Activated T-helper 1 cell treated with Interleukin-2 at 50 U/mL for 16 hours (primary cell): Measurements from ENCODE around the gene TRPV6.

Experiments used
- DNase-seq: peaks from one replicate; pipeline ENCODE4 v3.0.0-alpha.2; 2020; ENCODE audit warnings: low read depth

The TRPV6 gene

DNA sequence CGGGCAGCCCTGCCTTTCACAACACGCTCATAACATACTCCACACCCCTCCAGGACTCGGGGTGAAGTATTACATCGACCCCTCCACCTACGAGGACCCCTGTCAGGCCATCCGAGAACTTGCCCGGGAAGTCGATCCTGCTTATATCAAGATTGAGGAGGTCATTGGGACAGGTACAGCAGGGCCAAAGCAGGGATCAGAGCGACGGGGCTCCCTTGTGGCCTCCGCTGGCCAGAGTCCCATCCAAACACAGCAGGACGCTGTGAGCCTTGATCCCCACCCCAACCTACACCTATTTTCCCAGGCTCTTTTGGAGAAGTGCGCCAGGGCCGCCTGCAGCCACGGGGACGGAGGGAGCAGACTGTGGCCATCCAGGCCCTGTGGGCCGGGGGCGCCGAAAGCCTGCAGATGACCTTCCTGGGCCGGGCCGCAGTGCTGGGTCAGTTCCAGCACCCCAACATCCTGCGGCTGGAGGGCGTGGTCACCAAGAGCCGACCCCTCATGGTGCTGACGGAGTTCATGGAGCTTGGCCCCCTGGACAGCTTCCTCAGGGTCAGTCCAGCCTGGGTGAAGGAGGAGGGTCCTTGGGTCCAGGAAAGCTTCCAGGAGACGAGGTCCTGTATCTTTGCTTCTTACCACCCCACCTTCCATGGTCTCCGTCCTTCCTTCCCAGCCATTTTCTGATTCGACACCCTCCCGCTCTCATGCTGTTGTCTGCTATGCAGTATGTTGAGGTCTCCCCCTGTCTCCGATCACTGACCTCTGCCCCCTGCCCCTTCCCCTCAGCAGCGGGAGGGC lies 17.2 kb downstream of the TRPV6 start:
- no peak for DNase-seq

DNA sequence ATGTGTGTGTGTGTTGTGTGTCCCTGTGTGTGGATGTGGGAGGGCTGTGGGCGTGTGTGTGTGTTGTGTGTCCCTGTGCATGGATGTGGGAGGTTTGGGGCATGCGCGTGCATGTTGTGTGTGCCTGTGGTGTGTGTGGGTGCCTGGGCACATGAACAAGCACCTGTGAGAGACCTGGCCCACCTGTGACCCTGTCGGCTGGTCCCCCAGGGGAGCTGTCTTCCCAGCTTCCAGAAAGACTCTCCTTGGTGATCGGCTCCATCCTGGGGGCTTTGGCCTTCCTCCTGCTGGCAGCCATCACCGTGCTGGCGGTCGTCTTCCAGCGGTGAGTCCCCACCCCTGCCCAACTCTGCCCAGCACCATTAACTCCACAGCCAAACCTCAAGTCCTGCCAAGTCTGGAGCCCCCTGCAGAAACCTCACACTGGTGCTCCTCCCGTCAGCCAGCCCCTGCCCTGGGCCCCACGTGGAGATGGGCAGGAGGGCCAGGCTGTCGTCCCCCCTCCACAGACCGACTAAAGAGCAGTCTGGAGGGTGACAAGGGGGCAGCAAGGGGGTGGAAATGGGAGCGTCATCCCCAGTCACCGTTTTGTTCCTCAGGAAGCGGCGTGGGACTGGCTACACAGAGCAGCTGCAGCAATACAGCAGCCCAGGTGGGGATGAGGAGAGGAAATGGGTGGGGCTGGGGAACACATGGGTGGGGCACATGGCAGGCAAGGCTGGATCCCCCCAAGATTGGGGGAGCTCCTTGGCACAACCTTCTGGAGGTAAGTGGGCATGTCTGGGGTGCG lies 18.0 kb downstream of the TRPV6 start:
- DNase-seq: no peak

DNA sequence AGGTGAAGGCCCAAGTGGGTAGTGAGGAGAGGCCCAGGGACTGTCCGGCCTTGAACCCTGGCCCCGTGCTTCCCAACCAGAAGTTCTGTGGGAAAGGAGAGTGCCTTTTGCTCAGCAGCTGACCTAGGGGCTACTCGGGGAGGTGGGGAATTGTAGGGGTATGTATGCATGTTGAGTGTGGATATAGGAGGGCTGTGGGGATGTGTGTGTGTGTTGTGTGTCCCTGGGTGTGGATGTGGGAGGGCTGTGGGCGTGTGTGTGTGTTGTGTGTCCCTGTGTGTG lies 18.5 kb downstream of the TRPV6 start:
- no peak for DNase-seq

DNA sequence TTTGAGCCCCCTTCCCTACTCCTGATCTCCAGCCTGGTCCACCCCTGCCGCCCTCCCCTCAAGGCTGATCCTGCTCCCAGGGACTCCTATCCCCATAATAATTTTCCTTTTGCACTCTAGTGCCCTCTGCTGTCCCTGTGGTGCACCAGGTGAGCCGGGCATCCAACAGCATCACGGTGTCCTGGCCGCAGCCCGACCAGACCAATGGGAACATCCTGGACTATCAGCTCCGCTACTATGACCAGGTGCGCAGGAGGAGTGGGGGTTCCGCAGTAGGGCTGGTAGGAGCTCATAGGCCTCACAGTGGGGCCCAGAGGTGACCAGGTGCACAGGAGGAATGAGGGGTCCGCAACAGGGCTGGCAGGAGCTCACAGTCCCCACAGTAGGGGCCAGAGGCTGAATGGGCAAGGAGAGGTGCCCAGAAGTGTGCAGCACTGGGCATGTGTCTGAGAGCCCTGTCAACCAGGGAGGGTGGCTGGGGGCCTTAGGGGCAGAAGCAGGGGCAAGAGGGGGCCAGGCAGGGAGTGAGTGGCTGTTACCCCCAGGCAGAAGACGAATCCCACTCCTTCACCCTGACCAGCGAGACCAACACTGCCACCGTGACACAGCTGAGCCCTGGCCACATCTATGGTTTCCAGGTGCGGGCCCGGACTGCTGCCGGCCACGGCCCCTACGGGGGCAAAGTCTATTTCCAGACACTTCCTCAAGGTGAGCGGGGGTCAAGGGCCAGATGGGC lies 19.0 kb downstream of the TRPV6 start:
- DNase-seq: no peak

DNA sequence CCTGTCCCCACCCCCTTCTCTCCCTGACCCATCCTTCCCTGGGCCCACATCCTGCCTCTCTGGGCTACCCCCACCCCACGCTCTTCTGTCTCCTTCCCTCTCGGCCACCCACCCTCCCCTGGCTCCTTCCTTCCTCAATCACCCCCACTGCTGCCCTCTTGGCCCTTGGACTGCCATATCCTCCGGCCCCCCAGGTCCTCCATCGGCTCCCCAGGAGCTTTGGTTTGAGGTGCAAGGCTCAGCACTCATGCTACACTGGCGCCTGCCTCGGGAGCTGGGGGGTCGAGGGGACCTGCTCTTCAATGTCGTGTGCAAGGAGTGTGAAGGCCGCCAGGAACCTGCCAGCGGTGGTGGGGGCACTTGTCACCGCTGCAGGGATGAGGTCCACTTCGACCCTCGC lies 19.8 kb downstream of the TRPV6 start:
- DNase-seq: no peak

DNA sequence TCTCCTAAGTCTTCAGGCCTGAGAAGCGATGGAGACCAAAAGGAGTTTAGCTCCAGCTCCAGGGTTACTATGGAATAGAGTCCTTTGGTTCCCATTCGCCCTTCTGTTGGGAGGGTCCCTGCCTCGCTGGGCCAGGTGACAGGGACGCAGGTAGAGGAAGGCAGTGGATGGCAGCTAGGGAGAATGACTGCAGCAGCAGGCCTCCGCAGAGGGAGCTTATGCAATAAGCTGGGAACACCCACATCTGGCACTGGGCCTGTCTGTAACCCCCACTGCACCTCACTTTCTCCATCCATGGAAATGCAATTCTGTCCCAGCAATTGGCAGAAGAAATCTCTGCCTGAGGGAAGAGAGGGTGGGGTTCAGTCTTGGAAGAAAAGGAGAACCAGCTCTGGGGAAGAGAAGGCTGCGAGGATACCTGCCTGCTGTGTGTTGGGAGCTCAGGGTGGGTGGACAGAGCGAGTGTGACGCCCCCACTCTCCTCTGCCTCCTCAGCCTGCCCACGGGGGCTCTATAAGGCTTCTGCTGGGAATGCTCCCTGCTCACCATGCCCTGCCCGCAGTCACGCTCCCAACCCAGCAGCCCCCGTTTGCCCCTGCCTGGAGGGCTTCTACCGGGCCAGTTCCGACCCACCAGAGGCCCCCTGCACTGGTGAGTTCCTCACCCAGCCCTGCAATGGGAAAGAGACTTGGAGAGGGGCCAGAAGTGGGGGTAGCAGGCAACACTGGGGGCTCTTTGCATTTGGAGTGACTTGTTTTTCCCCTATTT lies 20.4 kb downstream of the TRPV6 start:
- no peak for DNase-seq

DNA sequence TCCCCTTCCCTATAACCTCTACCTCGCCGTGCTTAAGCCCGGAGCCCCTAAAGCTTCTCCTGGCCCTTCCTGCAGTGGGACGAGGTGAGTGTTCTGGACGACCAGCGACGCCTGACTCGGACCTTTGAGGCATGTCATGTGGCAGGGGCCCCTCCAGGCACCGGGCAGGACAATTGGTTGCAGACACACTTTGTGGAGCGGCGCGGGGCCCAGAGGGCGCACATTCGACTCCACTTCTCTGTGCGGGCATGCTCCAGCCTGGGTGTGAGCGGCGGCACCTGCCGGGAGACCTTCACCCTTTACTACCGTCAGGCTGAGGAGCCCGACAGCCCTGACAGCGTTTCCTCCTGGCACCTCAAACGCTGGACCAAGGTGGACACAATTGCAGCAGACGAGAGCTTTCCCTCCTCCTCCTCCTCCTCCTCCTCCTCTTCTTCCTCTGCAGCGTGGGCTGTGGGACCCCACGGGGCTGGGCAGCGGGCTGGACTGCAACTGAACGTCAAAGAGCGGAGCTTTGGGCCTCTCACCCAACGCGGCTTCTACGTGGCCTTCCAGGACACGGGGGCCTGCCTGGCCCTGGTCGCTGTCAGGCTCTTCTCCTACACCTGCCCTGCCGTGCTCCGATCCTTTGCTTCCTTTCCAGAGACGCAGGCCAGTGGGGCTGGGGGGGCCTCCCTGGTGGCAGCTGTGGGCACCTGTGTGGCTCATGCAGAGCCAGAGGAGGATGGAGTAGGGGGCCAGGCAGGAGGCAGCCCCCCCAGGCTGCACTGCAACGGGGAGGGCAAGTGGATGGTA lies 21.5 kb downstream of the TRPV6 start:
- DNase-seq: no peak

DNA sequence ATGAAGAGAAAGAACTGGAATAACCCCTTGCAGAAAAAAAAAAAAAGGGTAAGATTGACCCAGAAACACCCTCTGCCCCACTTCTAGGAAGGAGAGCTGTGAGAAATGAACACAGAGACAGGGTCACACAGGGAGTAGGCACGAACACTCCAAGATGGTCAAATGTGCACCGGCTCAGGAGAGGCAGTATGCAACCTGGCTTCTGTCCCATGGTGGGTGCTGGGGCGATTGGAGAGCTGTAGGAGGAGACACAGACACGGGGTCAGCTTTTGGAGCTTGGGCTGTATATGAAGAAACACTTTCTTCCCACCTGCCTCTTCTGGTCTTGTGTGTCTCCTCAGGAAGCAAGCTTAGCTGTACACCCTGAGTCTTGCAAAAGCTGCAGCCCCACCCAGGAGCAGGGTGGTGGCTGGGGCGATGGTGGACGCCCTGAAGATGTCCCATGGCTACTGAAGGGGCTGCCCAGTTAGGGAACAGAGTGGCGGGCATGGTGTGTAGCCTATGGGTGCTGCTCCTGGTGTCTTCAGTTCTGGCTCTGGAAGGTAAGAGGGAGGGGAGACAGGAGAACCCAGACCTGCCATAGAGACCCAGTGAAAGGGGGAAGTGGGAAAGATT lies 22.7 kb downstream of the TRPV6 start:
- DNase-seq: no peak

DNA sequence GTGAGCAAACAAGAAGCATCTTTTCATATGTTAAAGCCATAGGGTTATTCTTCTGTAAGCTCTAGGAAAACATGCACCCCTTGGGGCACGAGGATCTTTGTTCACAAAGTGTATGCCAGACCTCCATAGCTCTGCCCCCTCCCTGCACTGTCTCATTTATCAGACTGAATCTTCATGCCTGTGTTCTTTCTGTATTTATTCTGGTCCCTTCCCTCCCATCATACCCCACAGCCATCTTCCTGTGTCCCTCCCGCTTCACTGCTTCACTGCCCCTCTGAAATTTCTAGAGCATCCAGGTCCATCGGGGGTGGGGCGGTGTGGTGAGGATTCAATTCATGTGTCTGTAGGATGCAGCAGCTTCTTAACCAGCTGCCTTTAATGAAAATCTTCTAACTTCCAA lies 23.2 kb downstream of the TRPV6 start:
- no peak for DNase-seq

DNA sequence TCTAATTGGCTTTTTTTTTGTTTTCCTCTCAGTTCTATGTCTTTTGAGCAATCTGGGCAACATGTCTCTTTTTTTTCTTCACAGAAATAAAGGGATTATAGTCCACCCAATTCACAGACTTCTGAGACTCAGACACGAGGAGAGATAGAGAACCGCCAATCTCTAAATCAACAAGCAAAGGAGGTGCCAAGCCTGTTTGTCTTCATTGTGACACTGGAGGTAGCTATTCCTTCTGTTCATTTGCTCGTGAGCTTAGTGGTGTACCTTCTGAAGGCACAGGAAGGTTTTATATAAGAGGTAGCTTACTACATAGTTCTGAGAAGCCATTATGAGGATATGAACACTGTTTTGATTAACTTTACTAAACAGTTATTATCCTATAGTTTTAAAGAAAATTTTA lies 24.6 kb downstream of the TRPV6 start:
- DNase-seq: no peak

DNA sequence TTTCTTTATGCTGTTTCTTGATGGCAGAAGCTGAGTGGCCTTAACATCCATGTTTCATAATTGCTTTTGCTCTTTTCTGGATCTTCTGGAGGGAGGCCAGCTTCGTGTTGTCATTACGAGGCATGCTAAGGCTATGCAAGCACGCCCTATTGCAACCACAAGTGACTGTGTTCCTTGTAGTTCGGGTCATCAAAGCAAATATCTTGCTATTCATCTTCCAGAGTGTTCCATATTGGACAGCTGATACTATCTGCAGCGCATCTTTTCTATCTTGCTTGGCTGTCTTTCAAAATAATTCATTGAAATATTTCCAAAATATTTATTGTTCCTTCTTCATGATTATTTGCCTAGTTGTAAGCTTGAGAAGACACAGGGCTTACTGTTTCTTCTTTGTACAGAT lies 25.7 kb downstream of the TRPV6 start:
- DNase-seq: no peak

DNA sequence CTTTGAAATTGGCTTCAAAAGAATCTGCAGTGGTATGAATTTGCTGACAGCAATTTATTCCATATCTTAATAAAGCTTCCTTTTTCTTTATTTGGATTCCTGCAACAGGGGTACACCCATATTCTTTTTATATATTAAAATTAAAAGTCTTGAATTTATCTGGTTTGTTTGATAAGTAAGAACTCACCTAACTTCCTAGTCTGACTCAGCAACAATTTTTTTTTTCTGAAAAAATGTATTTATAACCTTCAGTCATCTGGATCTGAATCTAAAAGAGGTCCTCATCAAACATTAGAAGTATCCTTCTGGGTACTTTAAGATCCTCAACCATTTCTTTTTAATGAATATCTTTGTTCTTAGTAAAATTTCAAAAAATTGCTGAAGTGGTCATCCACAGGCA lies 26.1 kb downstream of the TRPV6 start:
- DNase-seq: no peak

DNA sequence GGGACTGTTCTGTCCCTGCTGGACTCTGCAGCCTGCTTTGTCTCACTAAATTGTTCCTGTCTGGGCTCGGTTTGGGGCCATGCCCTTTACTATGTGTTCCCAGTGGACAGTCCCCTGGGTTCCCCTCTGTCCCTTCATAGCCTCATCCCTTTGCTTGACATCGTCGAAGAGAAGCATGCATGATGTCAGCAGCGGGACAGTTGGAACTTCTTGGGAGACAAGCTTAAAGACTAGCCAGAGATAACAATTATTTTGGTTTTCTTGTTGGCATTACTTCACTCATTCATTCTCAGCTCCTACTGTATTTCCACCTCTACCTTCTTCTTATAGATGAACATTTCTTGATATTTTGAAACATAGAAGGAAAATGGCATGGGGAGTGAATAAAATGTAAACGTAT lies 27.9 kb downstream of the TRPV6 start:
- DNase-seq: no peak

DNA sequence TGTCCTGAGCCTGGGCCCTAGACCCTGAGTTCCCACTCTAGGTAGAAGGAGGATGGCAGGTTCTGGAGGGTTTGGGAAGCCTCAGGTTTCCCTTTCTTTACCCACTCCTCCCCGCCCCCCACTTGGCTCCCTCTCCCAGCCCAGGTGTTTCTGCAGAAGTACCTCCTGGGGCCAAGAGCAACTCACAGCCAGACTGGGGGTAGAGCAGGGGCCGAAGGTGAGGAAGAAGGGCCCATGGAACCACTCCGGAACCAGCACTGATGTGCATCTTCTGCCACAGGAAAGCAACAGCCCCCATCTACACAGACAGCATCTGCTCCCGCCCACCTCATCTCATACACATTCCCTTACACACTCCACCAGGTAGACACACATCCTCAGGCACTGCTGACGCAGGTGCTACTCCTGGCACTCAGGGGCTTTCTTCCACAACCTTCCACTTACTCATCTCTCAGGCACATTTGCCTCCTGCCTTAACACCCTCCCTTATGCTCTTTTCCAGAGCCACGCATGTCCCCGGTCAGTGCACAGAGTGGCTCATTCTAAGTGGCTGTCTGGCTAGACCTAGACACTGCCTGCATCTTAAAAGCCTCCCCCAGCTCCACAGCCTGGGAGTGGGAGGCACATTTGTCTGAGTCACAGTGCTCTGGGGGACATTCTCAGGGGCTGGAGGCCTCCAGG lies 28.8 kb downstream of the TRPV6 start:
- no peak for DNase-seq

DNA sequence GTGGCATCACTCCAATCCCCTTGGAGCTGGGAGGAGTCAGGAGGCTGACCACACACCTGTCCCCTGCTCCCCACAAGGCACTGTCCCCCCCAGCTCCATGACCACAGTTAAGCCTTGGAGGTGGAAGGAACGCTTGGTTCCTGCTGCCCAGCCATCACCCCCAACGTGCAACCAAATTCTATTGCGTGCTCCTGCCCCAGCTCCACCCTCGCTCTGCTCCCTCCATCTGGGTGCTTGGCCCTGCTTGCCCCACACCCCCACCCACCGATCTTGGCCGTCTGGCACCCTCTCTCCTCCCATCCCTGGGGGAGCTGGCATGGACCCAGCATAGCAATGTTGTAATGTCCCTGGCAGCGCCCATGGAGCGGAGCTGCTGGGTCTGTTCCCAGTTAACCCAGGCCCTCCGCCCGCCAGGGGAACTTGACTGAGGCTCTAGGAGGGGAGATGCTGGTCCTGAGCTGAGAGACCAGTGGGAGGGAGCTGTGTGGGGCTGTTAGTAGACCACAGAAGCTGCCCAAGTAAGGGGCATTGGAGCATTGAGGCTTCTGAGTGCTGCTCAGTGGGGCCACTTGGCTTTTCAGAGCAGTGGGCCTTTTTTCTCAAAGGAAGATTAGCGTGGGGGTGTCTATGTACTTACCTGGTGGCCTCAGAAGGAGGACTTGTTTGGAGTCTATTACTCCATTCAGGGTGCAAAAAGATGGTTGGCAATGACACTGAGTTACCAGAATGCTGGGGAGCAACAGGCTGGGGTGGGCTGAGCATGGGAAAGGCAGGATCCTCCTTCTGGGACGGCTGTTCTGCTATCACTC lies 29.6 kb downstream of the TRPV6 start:
- no peak for DNase-seq

DNA sequence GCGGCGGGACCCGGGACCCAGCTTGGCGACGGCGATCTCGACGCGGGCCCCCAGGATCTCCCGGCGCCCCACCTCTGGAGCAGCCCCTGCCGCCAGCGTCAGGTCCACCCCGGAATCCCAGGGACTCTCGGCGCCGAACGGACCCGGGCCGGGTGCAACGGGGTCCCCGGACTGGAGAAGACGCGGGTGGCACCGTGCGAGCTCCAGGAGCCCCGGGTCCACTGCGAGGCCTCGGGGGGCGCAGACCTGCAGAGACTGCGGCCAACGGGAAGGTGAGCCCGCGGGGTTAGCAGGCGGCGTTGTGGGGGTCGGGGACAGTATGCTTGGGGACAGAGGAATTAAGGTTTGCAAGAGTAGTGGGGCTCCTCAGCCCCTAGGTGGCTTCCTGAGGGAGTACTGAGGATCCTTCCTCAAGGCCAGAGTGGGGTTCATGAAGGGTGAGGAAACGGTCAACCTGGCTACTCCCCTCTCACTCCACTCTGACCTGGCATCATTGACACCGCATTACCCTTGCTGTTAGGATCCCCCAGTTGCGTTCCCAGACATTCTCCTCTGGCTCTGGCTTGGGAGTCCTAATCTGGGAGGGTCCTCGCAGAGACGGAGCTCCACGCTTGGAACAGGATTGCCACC lies 30.3 kb downstream of the TRPV6 start:
- no peak for DNase-seq

DNA sequence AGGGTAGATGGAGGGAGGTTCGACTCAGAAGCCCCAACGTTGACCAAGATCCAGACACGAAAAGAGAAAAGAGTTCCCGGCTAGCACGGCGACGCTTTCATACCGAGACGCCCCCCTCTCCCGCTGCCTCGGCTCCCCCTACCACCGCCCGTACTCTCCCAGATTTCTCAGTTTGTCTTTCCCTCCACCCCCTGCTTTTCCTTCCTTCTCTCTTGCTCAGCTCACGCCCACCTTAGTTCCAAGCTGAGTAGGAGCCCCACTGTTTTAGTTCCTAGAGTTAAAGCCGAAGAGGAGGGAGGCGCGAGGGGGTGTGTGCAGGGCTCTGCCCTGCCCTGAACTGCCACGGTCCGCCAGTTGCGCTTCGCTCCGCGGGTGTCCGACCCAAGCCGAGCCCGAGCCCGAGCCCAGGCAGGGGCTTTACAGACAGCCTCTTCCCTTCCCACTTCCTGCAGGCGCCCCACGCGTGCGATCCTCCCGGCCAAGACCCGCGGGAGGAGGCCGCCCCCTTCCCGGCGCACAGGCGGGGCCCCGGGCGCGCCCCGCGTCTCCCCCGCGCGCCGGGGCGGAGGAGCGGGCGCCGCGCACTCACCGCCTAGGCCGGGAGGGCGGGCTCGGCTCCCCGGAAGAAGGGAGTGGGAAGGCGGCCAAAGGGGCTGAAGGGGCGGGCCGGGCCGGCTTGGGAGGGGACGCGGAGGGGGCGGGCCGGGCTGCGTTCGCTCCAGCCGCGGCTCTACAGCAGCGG lies 31.0 kb downstream of the TRPV6 start, which contains the start of gene EPHB6:
TSS of gene EPHB6 (plus strand) at position 705 of the 742 bp plus-strand sequence. CDS start 8,152 bp downstream, outside the sequence.
- peak; percentile 44 for DNase-seq

DNA sequence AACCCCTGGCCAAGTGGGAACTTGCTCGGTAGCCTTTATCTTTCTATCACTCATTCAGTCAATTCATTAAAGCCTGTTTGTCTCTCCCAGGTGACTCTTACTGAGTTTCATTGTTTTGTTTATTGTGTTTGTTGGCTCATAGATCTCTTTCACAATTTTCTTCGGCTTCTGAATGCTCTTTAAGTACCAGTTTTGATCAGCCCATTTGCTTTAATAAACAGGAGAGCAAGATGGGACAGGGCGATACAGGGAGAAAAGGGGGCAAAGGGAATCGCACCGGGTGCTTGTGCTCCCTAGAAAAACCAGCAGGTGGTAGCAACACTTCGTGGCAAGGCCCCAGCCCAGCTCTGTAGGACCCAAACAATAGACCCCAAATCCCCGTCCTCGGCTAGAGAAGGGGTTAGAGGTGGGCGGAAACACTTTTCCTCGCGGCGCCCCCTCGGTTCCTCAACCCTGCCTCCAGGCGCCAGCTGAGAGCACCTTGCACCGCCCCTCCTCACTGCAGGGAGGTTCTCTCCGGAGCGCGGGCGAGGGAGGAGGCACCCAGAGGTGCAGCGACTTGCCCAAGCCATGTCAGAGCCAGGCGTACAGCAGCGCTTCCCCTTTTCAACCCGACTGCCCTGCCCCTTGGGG lies 31.7 kb downstream of the TRPV6 start:
- peak; percentile 42 for DNase-seq
